GM19239 (cell line): ENCODE results near the gene FOXO3.

Source experiments
- DNase-seq: peaks from one replicate; pipeline ENCODE4 v3.0.0; 2011; ENCODE audit warnings: low spot score; ENCODE audit not compliant: insufficient read length
- FAIRE-seq: peaks from 2 replicates; lab custom pipeline; 2011; peaks lifted over from hg19 to GRCh38; lab: Jason Lieb, UNC

FOXO3 gene

GRCh38 chr6:108568551-108569305, 8.0 kb downstream of the FOXO3 start:
- FAIRE-seq (no peak), DNase-seq (no peak)

DNA sequence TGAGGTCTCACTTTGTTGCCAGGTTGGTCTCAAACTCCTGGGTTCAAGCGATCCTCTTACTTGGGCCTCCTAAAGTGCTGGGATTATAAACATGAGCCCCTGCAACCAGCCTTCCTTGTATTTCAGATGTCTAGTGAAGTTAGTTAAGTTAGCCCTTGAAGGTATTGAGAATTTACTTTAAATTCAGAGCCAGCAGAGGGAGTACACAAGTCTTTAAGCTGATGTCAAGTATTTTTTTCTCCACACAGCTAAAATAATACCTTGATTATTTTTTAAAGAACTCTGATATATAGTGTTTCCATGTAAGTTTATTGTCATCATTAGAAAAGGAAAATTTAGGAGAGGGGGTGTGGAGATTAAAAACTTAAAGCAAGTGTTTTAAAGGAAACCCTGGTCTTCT, 9.8 kb downstream of the FOXO3 start:
- no peak for FAIRE-seq
- no peak for DNase-seq

DNA sequence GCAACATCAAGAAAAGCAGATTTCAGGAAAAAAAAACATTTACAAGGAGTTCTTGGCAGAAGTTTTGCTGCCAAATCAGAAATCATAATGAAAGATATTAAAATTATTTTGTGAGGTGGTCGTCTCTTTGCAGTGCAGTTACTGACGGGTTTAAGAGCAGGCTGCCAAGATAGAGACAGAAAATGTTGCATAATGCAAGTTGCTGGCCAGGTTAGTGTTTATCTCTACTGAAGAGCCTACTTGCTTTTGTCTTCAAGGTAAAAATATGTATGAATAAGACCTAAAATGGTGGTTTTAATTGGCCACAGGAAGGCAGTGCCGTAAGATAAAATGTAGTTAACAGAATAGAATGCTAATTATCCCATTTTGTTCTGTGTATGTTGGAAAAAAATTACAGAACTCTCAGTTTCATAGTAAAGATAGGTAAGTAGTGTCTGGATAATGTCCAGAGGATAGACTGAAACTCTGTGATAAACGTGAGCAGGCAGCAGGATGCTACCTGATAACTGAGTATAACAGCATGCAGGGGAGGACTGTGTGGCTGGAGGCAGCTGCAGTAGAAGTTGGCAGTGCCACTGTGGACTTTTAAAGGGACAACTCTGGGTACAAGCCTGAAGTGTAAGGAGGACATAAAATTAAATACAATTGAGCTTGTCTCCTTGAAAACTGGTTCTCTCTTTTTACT, 13.9 kb downstream of the FOXO3 start:
- FAIRE-seq (no peak), DNase-seq (no peak)

GRCh38 chr6:108575905-108576494, 15.3 kb downstream of the FOXO3 start:
- DNase-seq (no peak), FAIRE-seq (no peak)

GRCh38 chr6:108576709-108577108, 16.0 kb downstream of the FOXO3 start:
- DNase-seq (no peak), FAIRE-seq (no peak)

- no peak for DNase-seq
- no peak for FAIRE-seq
Measured at GRCh38 chr6:108578166-108578565, 17.4 kb downstream of the FOXO3 start.

DNA sequence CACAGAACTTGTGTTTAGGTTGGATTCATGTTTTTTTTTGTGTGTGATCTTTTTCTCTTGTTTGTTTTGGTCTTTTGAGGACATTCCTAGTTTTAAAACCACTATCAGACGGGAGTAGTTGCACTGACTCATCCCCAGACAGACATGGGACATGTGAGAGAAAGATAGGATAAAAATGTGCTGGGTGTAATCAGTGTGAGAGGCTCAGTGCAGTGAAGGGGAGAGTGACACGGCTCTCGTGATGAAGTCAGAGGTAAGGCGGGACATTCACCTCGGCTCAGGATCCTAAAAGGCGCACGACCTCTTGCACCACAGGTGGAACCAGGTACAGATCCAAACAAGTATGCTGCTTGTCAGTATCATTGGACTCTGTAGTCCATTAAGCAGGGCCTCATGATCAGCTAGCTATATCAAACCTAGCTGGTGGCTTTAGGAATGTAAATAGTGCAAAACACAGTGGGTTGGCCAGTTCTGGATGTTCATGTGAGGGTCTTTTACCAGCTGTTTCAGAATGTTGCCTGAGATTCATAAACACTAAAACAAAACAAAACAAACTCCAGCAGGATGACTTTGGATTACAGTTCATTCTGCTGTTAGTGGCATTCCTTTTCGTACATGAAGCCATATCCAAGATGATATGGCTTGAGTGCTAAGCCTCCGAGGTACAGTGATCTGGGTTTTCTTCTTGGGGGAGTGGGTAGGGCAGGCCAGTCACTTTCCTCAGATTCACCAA, 18.0 kb downstream of the FOXO3 start:
- no peak for DNase-seq
- no peak for FAIRE-seq

GRCh38 chr6:108579328-108579721, 18.6 kb downstream of the FOXO3 start:
- DNase-seq (no peak), FAIRE-seq (no peak)

DNA sequence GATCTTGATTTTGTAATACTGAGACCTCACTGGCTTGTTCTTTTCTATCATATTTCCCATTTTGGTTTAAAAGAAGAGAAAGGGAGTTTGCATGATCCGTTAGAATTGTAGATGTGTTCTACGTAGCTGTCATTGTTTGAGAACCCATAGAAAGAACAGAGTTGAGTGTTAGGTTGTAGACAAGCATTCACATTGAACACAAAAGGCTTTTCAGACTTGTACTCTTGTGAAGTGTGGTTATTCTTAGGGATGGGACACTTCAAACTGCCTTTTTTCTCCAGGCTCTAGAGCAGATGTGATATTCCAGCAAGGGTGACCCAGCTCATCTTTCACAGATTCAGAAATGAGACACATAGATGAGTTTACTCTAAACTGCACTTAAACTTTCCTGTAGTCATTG, 19.9 kb downstream of the FOXO3 start:
- FAIRE-seq (no peak), DNase-seq (no peak)

- FAIRE-seq (no peak), DNase-seq (no peak)
Measured at GRCh38 chr6:108581237-108581931, 20.7 kb downstream of the FOXO3 start.

DNA sequence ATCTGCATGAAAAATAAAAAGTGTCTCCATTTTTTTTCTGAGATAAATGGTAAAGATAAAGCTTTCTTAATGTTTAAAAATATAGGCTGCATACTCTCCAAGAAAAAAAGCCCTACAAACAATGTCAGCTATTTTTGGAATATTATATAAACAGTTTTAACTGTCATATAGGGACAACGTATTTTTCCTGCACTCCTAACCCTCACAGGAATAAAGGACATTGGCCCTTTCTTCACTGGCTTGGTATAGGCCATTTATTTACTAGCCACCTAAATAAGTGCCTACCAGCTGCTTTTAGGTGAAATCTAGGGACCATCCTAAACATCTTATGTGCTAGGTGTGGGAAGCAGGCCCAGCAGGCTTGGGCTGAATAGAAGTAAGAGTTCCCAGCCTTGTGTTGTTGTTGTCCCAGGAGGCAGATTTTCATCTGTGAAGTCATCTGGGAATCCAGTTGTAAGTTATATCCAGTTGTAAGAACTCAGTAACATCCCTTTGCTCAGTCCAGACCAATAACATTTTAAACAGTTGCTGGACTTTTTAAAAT, 21.3 kb downstream of the FOXO3 start:
- FAIRE-seq (no peak), DNase-seq (no peak)

DNA sequence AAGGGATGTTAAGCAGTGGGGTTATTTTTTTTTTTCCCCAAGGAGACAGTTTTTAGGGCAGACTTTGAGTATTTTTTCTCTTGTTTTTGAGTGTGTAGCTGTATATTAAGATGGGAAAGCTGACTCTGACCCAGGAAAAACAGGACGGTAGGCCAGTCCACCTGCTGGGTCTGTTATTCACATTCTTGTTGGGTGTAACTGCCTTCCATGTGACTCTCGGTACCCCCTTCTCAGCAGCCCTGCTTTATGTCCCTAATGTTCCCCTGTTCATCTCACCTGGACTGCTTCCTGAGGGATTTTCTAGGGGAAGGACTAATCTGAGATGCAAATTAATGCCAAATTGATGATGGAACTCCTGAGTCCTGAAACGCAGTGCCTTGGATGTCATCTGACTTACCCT, 21.9 kb downstream of the FOXO3 start:
- FAIRE-seq: no peak
- DNase-seq: no peak

DNA sequence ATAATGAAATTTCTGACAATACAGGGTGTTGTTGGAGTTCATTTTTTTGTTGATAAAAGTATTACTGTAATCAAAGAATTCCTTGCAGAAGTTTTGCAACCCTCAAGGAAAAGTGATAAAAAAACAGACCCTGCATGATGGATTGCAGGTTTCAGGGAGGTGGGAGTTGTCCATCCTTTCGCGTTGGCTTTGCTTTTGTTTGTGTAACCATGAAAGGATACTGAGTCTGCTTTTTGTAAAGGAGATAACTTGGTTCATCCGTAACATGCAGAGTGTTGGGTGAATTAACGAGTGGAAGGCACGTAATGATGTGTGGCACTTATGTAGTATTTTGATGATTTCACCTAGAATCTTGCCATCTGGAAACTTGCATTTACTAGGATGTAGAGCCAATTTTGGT, 23.6 kb downstream of the FOXO3 start:
- FAIRE-seq (no peak), DNase-seq (no peak)

DNA sequence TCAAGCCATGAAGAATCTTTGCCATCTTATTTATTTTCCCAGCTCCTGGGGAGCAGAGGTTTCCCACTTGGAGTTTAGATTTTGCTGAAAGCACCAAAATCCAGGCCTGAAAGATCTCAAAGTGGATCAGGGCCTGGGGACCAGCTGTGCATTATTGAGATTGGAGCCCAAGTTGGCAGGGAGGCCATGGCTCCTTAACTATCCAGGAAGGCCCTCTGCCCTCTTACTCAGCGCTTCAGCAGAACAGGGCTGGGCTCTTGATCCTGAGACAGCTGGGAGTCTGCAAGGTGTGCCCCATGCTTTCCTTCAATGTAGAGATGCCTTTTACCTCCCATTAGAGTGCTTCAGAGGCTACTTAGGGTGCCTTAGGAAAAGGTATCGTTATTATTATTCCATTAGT, 24.6 kb downstream of the FOXO3 start:
- FAIRE-seq (no peak), DNase-seq (no peak)

- DNase-seq: no peak
- FAIRE-seq: no peak
Measured at GRCh38 chr6:108585921-108586536, 25.3 kb downstream of the FOXO3 start.

GRCh38 chr6:108587258-108588059, 26.7 kb downstream of the FOXO3 start:
- DNase-seq (no peak), FAIRE-seq (no peak)

- no peak for DNase-seq
Measured at GRCh38 chr6:108588586-108588985, 27.9 kb downstream of the FOXO3 start.

GRCh38 chr6:108589244-108589791, 28.6 kb downstream of the FOXO3 start:
- FAIRE-seq: no peak

More at GRCh38 chr6:108588586-108588985, 27.9 kb downstream of the FOXO3 start:
- no peak for FAIRE-seq

More at GRCh38 chr6:108589244-108589791, 28.6 kb downstream of the FOXO3 start:
- no peak for DNase-seq
